ENCODE results near the gene HELZ. TPM values are rescaled to one million over a fixed set of nuclear protein-coding genes. Genes with fewer than 3 reads are reported as not detected.

HELZ gene
- total RNA-seq, 1 donor from 2014 or later: 14.8 TPM

DNA sequence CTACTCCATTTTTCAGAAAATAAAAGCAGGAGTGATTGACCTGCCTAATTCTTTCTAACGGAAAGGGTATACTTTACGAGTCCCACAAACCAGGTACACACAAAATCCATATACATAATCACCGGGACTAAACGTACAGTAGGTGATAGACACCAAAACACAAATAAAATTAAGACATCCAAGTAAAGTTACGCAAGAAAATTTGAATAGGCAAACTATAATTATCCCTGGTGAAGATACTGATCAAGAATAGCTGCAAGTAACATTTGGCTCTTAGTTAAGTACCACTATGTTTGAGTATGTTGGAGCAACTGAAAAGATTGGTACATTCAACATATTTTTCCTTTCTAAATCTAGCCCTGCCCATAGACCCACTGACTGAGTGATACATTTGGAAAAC lies 1.7 kb downstream of the HELZ start:
- TF ChIP-seq, protein P1, sequence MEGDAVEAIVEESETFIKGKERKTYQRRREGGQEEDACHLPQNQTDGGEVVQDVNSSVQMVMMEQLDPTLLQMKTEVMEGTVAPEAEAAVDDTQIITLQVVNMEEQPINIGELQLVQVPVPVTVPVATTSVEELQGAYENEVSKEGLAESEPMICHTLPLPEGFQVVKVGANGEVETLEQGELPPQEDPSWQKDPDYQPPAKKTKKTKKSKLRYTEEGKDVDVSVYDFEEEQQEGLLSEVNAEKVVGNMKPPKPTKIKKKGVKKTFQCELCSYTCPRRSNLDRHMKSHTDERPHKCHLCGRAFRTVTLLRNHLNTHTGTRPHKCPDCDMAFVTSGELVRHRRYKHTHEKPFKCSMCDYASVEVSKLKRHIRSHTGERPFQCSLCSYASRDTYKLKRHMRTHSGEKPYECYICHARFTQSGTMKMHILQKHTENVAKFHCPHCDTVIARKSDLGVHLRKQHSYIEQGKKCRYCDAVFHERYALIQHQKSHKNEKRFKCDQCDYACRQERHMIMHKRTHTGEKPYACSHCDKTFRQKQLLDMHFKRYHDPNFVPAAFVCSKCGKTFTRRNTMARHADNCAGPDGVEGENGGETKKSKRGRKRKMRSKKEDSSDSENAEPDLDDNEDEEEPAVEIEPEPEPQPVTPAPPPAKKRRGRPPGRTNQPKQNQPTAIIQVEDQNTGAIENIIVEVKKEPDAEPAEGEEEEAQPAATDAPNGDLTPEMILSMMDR (IDR thresholded peaks at IDR 0.05; ENCODE audit: insufficient read depth, low read length, poor library complexity, severe bottlenecking): no peak
- no peaks in the 10 kb centered on the region for H3K27me3 ChIP-seq (ENCODE audit: control insufficient read depth, insufficient read depth, low read length)
- no peaks in the 10 kb centered on the region for H3K36me3 ChIP-seq (ENCODE audit: control insufficient read depth, insufficient read depth, low read length)
- H3K4me3 ChIP-seq (ENCODE audit: low read depth, low read length): no peak overlapping the region
- no peak for DNase-seq (ENCODE audit: low read depth)

DNA sequence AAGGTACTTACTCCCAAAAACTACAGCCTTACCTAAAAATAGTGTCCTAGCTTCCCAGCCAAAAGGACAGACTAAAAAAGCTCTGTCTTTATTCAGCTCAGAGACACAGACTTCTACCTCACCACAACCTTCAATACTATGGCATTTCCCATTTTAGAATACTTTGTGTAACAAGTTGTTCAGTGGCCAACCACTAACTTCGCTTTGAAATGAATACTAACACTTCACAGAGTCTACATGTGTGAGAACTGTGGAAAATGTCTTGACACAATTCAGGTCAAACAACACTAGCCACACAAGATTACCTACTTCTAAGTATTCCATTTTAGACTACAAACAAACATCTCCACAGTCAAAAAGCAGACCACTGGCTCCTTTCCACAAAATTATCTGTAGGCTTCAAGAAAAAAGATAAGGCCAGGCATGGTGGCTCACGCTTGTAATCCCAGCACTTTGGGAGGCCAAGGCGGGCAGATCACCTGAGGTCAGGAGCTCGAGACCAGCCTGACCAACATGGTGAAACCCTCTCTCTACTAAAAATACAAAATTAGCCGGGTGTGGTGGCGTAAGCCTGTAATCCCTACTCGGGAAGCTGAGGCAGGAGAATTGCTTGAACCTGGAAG lies 3.2 kb downstream of the HELZ start:
- Histone ChIP-seq H3K27me3 (ENCODE audit: control insufficient read depth, insufficient read depth, low read length) (no peaks in the 10 kb centered on the region), H3K36me3 (ENCODE audit: control insufficient read depth, insufficient read depth, low read length) (no peaks in the 10 kb centered on the region), H3K4me3 (ENCODE audit: low read depth, low read length) (no peak overlapping the region)
- TF ChIP-seq, protein P1 (IDR thresholded peaks at IDR 0.05; ENCODE audit: insufficient read depth, low read length, poor library complexity, severe bottlenecking): no peak
- DNase-seq (ENCODE audit: low read depth): no peak

DNA sequence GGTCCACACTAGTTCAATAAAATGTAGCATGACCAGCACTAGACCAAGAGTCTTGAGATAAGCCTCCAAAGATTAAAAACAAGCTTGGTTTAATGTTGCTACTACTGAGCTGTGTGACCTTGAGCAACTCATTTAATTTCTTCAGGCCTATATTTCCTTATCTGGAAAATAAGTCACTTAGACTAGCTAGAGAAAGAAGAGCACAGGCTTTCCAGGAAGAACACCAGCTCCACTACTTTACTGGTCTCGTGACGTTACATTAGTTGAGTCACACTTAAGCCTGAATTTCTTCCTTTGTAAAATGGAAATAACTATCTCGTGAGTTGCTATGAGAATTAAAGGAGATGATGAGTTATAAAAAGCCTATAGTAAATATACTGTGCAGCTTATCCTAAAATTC lies 5.4 kb downstream of the HELZ start:
- no peak overlapping the region for H3K4me3 ChIP-seq (ENCODE audit: low read depth, low read length)
- DNase-seq (ENCODE audit: low read depth): no peak
- H3K36me3 ChIP-seq (ENCODE audit: control insufficient read depth, insufficient read depth, low read length): no peaks in the 10 kb centered on the region
- H3K27me3 ChIP-seq (ENCODE audit: control insufficient read depth, insufficient read depth, low read length): no peaks in the 10 kb centered on the region
- TF ChIP-seq, protein P1 (IDR thresholded peaks at IDR 0.05; ENCODE audit: insufficient read depth, low read length, poor library complexity, severe bottlenecking): no peak

DNA sequence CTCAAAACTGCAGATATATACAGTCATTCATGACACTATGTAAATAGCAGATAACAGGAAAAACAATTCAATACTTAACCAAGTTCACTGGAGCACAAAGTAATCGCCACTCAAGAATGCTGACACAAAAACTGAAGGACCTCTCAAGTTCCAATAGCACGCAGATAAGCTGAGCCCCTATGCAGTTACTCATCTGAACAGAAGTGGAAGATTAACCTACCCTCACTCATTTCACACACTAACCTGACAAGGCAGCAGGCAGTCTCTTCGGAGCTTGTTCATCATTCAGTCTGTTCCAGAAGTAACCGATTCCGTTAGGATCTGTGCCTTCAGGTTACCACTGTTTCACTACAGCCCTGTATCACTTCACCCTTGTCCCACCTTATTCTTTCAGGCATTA lies 6.0 kb downstream of the HELZ start:
- TF ChIP-seq, protein P1 (IDR thresholded peaks at IDR 0.05; ENCODE audit: insufficient read depth, low read length, poor library complexity, severe bottlenecking): no peak
- peak; percentile 77 for DNase-seq (ENCODE audit: low read depth)
- Histone ChIP-seq H3K4me3 (ENCODE audit: low read depth, low read length) (no peak overlapping the region), H3K36me3 (ENCODE audit: control insufficient read depth, insufficient read depth, low read length) (no peaks in the 10 kb centered on the region), H3K27me3 (ENCODE audit: control insufficient read depth, insufficient read depth, low read length) (no peaks in the 10 kb centered on the region)

DNA sequence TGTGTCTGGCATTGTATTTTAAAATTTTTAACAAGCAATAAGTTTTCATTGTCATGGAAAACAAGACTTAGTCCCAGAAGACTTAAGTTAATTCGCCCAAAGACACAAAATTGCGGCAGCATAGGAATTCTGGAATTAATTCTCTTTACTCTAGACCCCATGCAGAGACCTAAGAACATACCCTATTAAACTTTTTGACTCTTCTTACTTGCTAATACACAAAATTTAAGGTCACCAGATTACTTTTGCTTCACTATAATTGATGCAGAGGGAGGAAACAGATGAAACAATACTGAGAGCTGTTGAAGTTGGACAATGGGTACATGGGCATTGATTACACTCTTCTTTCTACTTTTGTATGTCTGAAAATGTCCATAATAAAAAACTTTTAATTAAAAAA lies 12.6 kb downstream of the HELZ start:
- TF ChIP-seq, protein P1 (IDR thresholded peaks at IDR 0.05; ENCODE audit: insufficient read depth, low read length, poor library complexity, severe bottlenecking): no peak
- no peak overlapping the region for H3K4me3 ChIP-seq (ENCODE audit: low read depth, low read length)

More for the DNA sequence above, 12.6 kb downstream of the HELZ start:
- Histone ChIP-seq H3K27me3 (ENCODE audit: control insufficient read depth, insufficient read depth, low read length) (no peaks in the 10 kb centered on the region), H3K36me3 (ENCODE audit: control insufficient read depth, insufficient read depth, low read length) (no peaks in the 10 kb centered on the region)
- DNase-seq (ENCODE audit: low read depth): no peak
